Neural progenitor cell (in vitro differentiated cells): Measurements from ENCODE around the gene MT1M.
A peak's percentile ranks its signal among the peaks of the same experiment; 100 is the strongest.

Experiments used
- CTCF ChIP-seq: fragments of 200-600 bp; sonication (generic); IDR thresholded peaks from 2 replicates; pipeline ENCODE4 v1.5.1; 2017; ENCODE audit warnings: antibody characterized with exemption, mild to moderate bottlenecking
- EZH2 ChIP-seq: fragments of 200-600 bp; sonication (generic); IDR thresholded peaks from 2 replicates; pipeline ENCODE4 v1.6.1; 2017; ENCODE audit warnings: antibody characterized with exemption, mild to moderate bottlenecking, moderate library complexity
- EZH2phosphoT487 ChIP-seq: fragments of 200-600 bp; sonication (generic); IDR thresholded peaks from 2 replicates; pipeline ENCODE4 v1.6.1; 2017; ENCODE audit warnings: antibody characterized with exemption

- no peak for TF ChIP-seq CTCF
- no peak for TF ChIP-seq EZH2phosphoT487
- TF ChIP-seq EZH2: peak; percentile 64
These were observed 23.0 kb upstream of the MT1M start for GRCh38 chr16:56609463-56609921.
